Activated CD4-positive, alpha-beta T cell treated with anti-CD3 and anti-CD28 coated beads, Interleukin-2, amount 10 ng/mL, durations not matched to agents 24 days and 14 days (primary cell): ENCODE results near the gene CMA1. TPM values are rescaled to one million over a fixed set of nuclear protein-coding genes. Genes with fewer than 3 reads are reported as not detected.

ENCODE experiments used
- DNase-seq: peaks from one replicate; pipeline ENCODE4 v3.0.0; 2022
- H3K27ac Mint-ChIP-seq: one replicate; pipeline ENCODE4 v1.8.0; 2022; ENCODE audit warnings: mild to moderate bottlenecking, mixed read lengths
- H3K27me3 Mint-ChIP-seq: one replicate; pipeline ENCODE4 v1.8.0; 2022; ENCODE audit warnings: mixed read lengths
- H3K36me3 Mint-ChIP-seq: one replicate; pipeline ENCODE4 v1.8.0; 2022; ENCODE audit warnings: low read depth, mild to moderate bottlenecking, mixed read lengths
- H3K4me1 Mint-ChIP-seq: one replicate; pipeline ENCODE4 v1.8.0; 2021; ENCODE audit warnings: mixed read lengths
- H3K4me3 Mint-ChIP-seq: one replicate; pipeline ENCODE4 v1.8.0; 2022; ENCODE audit warnings: mild to moderate bottlenecking, moderate library complexity, mixed read lengths
- H3K9me3 Mint-ChIP-seq: one replicate; pipeline ENCODE4 v1.8.0; 2021; ENCODE audit warnings: mixed read lengths
- intact Hi-C: fragments of 100-400 bp; cut with micrococcal nuclease; formaldehyde crosslinking; loops from one replicate; pipeline ENCODE4 v1.15.1; 2023
- total RNA-seq: library from RNA; stranded (reverse); gene quantifications from 2 replicates; pipeline ENCODE4 v1.2.3, GENCODE V29; 2022

CMA1 gene
- total RNA-seq, 1 donor from 2014 or later = not detected

DNA sequence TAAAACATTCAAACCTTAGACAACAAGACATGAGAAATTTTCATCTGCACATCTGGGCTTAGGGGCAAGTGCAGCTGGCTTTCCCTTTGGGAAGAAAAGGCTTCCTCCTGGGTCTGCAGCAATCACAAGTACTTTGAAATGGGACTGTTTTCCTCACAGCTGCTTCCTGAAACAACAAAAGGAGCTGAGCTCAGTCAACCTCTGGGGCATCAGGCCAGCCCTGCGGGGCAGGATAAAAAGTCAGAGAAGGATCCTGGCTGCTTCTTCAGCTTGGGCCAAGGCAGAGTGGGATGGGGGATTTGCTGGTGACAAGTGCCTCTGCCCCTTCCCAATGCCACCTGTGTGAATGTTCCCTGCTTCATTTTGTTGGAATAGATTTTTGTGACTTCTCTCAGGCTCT, 49.3 kb downstream of the CMA1 start:
- no peak for DNase-seq
- no peaks in the 10 kb centered on the region for H3K27me3 Mint-ChIP-seq
- H3K36me3 Mint-ChIP-seq = peaks cover 4% of the 10 kb centered on the region
- no peak overlapping the region for H3K4me3 Mint-ChIP-seq
- H3K27ac Mint-ChIP-seq = no peak overlapping the region
- intact Hi-C loops = no loop called here
- no peaks in the 10 kb centered on the region for H3K4me1 Mint-ChIP-seq
- H3K9me3 Mint-ChIP-seq = peaks cover 13% of the 10 kb centered on the region

- intact Hi-C loops = no loop called here
- no peak overlapping the region for H3K27ac Mint-ChIP-seq
- H3K4me3 Mint-ChIP-seq = no peak overlapping the region
- peaks cover 13% of the 10 kb centered on the region for H3K9me3 Mint-ChIP-seq
- peaks cover 4% of the 10 kb centered on the region for H3K36me3 Mint-ChIP-seq
- no peak for DNase-seq
- no peaks in the 10 kb centered on the region for H3K27me3 Mint-ChIP-seq
- no peaks in the 10 kb centered on the region for H3K4me1 Mint-ChIP-seq
These were observed 51.1 kb downstream of the CMA1 start for GRCh38 chr14:24456980-24457379.

Other genes with a start within 250 kb of the CMA1 start
- gene TGM1, start 245.1 kb downstream of the CMA1 start, total RNA-seq = 5.1 and 6.2 TPM in 2 replicates
- gene RABGGTA, start 236.7 kb downstream of the CMA1 start, total RNA-seq = 49.6 and 51.1 TPM in 2 replicates
- gene DHRS1, start 208.5 kb downstream of the CMA1 start, total RNA-seq = 10.1 and 10.3 TPM in 2 replicates
- gene NOP9, start 208.4 kb downstream of the CMA1 start, total RNA-seq = 48.3 and 52.2 TPM in 2 replicates
- 21.8 and 22.2 TPM in 2 replicates for gene CIDEB, start 200.3 kb downstream of the CMA1 start, total RNA-seq
- gene LTB4R2, start 198.1 kb downstream of the CMA1 start, total RNA-seq = 9.6 and 11.0 TPM in 2 replicates
- 12.2 and 14.2 TPM in 2 replicates for gene LTB4R, start 196.8 kb downstream of the CMA1 start, total RNA-seq
- gene ADCY4, start 173.2 kb downstream of the CMA1 start, total RNA-seq = 1.6 and 2.8 TPM in 2 replicates
- gene RIPK3, start 168.3 kb downstream of the CMA1 start, total RNA-seq = 12.0 and 13.9 TPM in 2 replicates
- not detected in 2 replicates for gene NFATC4, start 140.1 kb downstream of the CMA1 start, total RNA-seq
- gene NYNRIN, start 109.3 kb downstream of the CMA1 start, total RNA-seq = not detected in 2 replicates
- 4.5 and 7.4 TPM in 2 replicates for gene CBLN3, start 78.6 kb downstream of the CMA1 start, total RNA-seq
- gene KHNYN, start 78.3 kb downstream of the CMA1 start, total RNA-seq = 63.0 and 65.4 TPM in 2 replicates
- gene SDR39U1, start 65.5 kb downstream of the CMA1 start, total RNA-seq = 40.8 and 49.7 TPM in 2 replicates
- gene CTSG, start 68.0 kb upstream of the CMA1 start, total RNA-seq = not detected in 2 replicates
- gene GZMH, start 101.4 kb upstream of the CMA1 start, total RNA-seq = 24.3 and 25.2 TPM in 2 replicates
- gene GZMB, start 125.9 kb upstream of the CMA1 start, total RNA-seq = 4,455 and 4,487 TPM in 2 replicates